SK-N-SH (cell line): ENCODE measurements around the gene TBXAS1. TPM values are rescaled to one million over a fixed set of nuclear protein-coding genes. Genes with fewer than 3 reads are reported as not detected.

Experiments
- CTCF ChIA-PET: fragments of 300-600, 350-600 bp; formaldehyde crosslinking; extraction: SDS; loops from one replicate; lab custom pipeline; 2021; lab: Yijun Ruan, JAX
- POLR2A ChIA-PET: fragments of 350-600 bp; sonication (Branson Sonifier 250); formaldehyde crosslinking; extraction: SDS; loops from one replicate; lab custom pipeline; 2020; ENCODE audit warnings: antibody characterized with exemption, inconsistent platforms; lab: Yijun Ruan, JAX
- DNase-seq: peaks from one replicate; pipeline ENCODE4 v3.0.0; 2012
- H2AFZ ChIP-seq: fragments of 200-600 bp; sonication (generic); 2 replicates; pipeline ENCODE4 v1.8.1; 2016; ENCODE audit warnings: antibody characterized with exemption, mild to moderate bottlenecking, low read depth
- H3F3A ChIP-seq: fragments of 200-600 bp; sonication (generic); replicated peaks from 2 replicates; pipeline ENCODE3; 2016; ENCODE audit warnings: antibody characterized with exemption, mild to moderate bottlenecking; ENCODE audit not compliant: insufficient read depth
- H3K27ac ChIP-seq, 2 experiments: fragments of 200-500 bp in 1 of 2; fragments of 200-600 bp in 1 of 2; sonication (Bioruptor generic) in 1 of 2; sonication (generic), shearing (Covaris generic) in 1 of 2; 2 replicates each; pipeline versions ENCODE4 v1.5.1 to v1.6.1; 2014 to 2016; ENCODE audit warnings: low read depth in 2 of 2, inconsistent platforms in 1 of 2, low read length in 1 of 2, mild to moderate bottlenecking in 1 of 2, mixed read lengths in 1 of 2
- H3K27me3 ChIP-seq: fragments of 200-600 bp; sonication (generic), shearing (Covaris generic); 2 replicates; pipeline ENCODE4 v1.6.1; 2016; ENCODE audit warnings: mixed run types; ENCODE audit not compliant: insufficient read depth
- H3K36me3 ChIP-seq, 2 experiments: fragments of 200-500 bp in 1 of 2; fragments of 200-600 bp in 1 of 2; sonication (Bioruptor generic) in 1 of 2; sonication (generic) in 1 of 2; replicated peaks in 1 of 2; 2 replicates each; pipeline versions ENCODE3 to v1.5.1; 2014 to 2016; ENCODE audit warnings: low read length in 1 of 2, mild to moderate bottlenecking in 1 of 2; ENCODE audit not compliant: insufficient read depth in 2 of 2, control insufficient read depth in 1 of 2
- H3K4me1 ChIP-seq, 2 experiments: fragments of 200-500 bp in 1 of 2; fragments of 200-600 bp in 1 of 2; sonication (Bioruptor generic) in 1 of 2; sonication (generic), shearing (Covaris generic) in 1 of 2; 2 replicates each; pipeline versions ENCODE4 v1.5.1 to v1.6.1; 2014 to 2016; ENCODE audit warnings: low read depth in 1 of 2, low read length in 1 of 2, mixed run types in 1 of 2; ENCODE audit not compliant: insufficient read depth in 2 of 2, control insufficient read depth in 1 of 2
- H3K4me2 ChIP-seq: fragments of 200-600 bp; sonication (generic), shearing (Covaris generic); 2 replicates; pipeline ENCODE4 v1.6.1; 2017; ENCODE audit warnings: mixed run types
- H3K4me3 ChIP-seq, 2 experiments: fragments of 200-500 bp in 1 of 2; fragments of 200-600 bp in 1 of 2; sonication (Bioruptor generic) in 1 of 2; sonication (generic), shearing (Covaris generic) in 1 of 2; 2 replicates each; pipeline versions ENCODE4 v1.5.1 to v1.8.1; 2014 to 2016; ENCODE audit warnings: low read depth in 2 of 2, inconsistent platforms in 1 of 2, low read length in 1 of 2, mild to moderate bottlenecking in 1 of 2, mixed read lengths in 1 of 2, moderate library complexity in 1 of 2
- H3K79me2 ChIP-seq: fragments of 200-600 bp; sonication (generic); 2 replicates; pipeline ENCODE4 v1.8.1; 2017; ENCODE audit warnings: mild to moderate bottlenecking; ENCODE audit not compliant: insufficient read depth
- H3K9ac ChIP-seq: fragments of 200-600 bp; sonication (generic); 2 replicates; pipeline ENCODE4 v1.6.1; 2017; ENCODE audit warnings: mixed run types
- H3K9me2 ChIP-seq: fragments of 200-600 bp; sonication (generic); 2 replicates; pipeline ENCODE4 v1.6.1; 2017; ENCODE audit warnings: mixed run types
- H3K9me3 ChIP-seq: fragments of 200-600 bp; sonication (generic); 2 replicates; pipeline ENCODE4 v1.6.1; 2017; ENCODE audit warnings: mixed run types, mild to moderate bottlenecking, moderate library complexity
- H4K20me1 ChIP-seq: fragments of 200-600 bp; sonication (generic); 2 replicates; pipeline ENCODE4 v1.6.1; 2017; ENCODE audit warnings: mild to moderate bottlenecking, mixed run types; ENCODE audit not compliant: insufficient read depth
- CHD2 ChIP-seq: fragments of 150-350 bp; IDR thresholded peaks from 2 replicates; pipeline ENCODE4 v1.6.1; 2018; ENCODE audit warnings: low read length; ENCODE audit not compliant: partially characterized antibody
- ELF1 ChIP-seq: IDR thresholded peaks from 2 replicates; pipeline ENCODE4 v1.4.0; 2012
- EZH2phosphoT487 ChIP-seq: fragments of 200-600 bp; sonication (generic); IDR thresholded peaks from 2 replicates; pipeline ENCODE4 v1.6.1; 2017; ENCODE audit warnings: low read depth, mixed run types, mild to moderate bottlenecking, antibody characterized with exemption, moderate library complexity, borderline replicate concordance
- GABPA ChIP-seq: IDR thresholded peaks from 2 replicates; pipeline ENCODE4 v1.4.0; 2012; ENCODE audit warnings: low read depth, mild to moderate bottlenecking
- IRF3 ChIP-seq: fragments of 150-350 bp; IDR thresholded peaks from 2 replicates; pipeline ENCODE4 v1.6.1; 2016; ENCODE audit warnings: mild to moderate bottlenecking, low read depth, low read length
- JUND ChIP-seq: IDR thresholded peaks from 2 replicates; pipeline ENCODE4 v1.4.0; 2012
- MXI1 ChIP-seq: IDR thresholded peaks from 2 replicates; pipeline ENCODE4 v1.6.1; 2012; ENCODE audit warnings: mild to moderate bottlenecking, low read depth, low read length, improper control_type of control experiment
- NFIC ChIP-seq: IDR thresholded peaks from 2 replicates; pipeline ENCODE4 v1.4.0; 2012; ENCODE audit warnings: borderline replicate concordance
- NRF1 ChIP-seq: IDR thresholded peaks from 2 replicates; pipeline ENCODE4 v1.6.1; 2012; ENCODE audit warnings: low read depth, mild to moderate bottlenecking, low read length
- PBX3 ChIP-seq: IDR thresholded peaks from 2 replicates; pipeline ENCODE4; 2012
- POLR2AphosphoS5 ChIP-seq: IDR thresholded peaks from 2 replicates; pipeline ENCODE4 v1.6.1; 2012; ENCODE audit warnings: low read depth, low read length
- RAD21 ChIP-seq: IDR thresholded peaks from 2 replicates; pipeline ENCODE4 v1.6.1; 2012; ENCODE audit warnings: mild to moderate bottlenecking, low read length
- TAF1 ChIP-seq: IDR thresholded peaks from 2 replicates; pipeline ENCODE4 v1.6.1; 2012; ENCODE audit warnings: low read depth, mild to moderate bottlenecking, low read length, moderate library complexity, borderline replicate concordance
- TCF12 ChIP-seq: IDR thresholded peaks from 2 replicates; pipeline ENCODE4 v1.4.0; 2012
- TEAD4 ChIP-seq: IDR thresholded peaks from 2 replicates; pipeline ENCODE4 v1.4.0; 2012; ENCODE audit warnings: mild to moderate bottlenecking, borderline replicate concordance; ENCODE audit not compliant: insufficient read depth
- USF1 ChIP-seq: IDR thresholded peaks from 2 replicates; pipeline ENCODE4 v1.4.0; 2012; ENCODE audit warnings: low read depth, borderline replicate concordance
- YY1 ChIP-seq: IDR thresholded peaks from 2 replicates; pipeline ENCODE4 v1.4.0; 2012; ENCODE audit warnings: low read depth, mild to moderate bottlenecking
- WGBS: methylation state at CpG from one replicate; pipeline ENCODE4 v1.1.6; 2017; ENCODE audit warnings: low lambda C conversion rate; 5-methylcytosine and 5-hydroxymethylcytosine counted together
- polyA plus RNA-seq, 3 experiments: library from polyadenylated mRNA; depleted of rRNA; stranded (reverse); fragments of >200 nt; gene quantifications; 2 replicates each; pipeline ENCODE4 v1.2.3, GENCODE V29; 2012

TBXAS1 gene
- polyA plus RNA-seq, 1 of the 3 experiments (the other 2 are of a cell fraction): 4.4 TPM

DNA sequence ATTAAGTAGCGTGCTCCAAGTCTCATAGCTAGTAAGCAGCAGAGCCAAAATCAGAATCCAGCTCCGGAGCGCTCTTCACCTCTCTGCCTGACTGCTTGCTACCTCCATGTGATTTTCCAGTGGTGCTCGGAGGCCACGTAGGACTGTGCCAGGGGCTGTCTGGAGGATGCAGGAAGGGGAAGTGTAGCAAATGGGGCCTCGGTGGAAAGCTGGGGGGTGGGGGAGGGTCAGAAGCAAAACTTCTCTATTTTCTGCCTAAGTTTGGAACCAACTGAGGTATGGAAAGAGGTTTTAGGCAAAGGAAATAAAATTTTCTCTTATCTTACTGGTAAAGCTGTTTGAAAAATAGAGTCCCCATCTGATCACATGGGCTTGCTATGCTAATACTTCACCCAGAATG is 108.7 kb downstream of the TBXAS1 start:
- Histone ChIP-seq H3K79me2 (no peaks in the 10 kb centered on the region), H3K4me1 (no peaks in the 10 kb centered on the region), H3K27ac (no peak overlapping the region), H2AFZ (no peak overlapping the region), H3K4me3 (no peak overlapping the region), H3K27me3 (peaks cover 9% of the 10 kb centered on the region; the same call in 1 of the 2 replicates), H3F3A (no peaks in the 10 kb centered on the region), H3K4me2 (no peak overlapping the region), H3K9ac (no peak overlapping the region), H3K9me3 (no peaks in the 10 kb centered on the region), H3K9me2 (no peaks in the 10 kb centered on the region), H3K36me3 (no peaks in the 10 kb centered on the region), H4K20me1 (no peaks in the 10 kb centered on the region)
- DNase-seq: no peak
- ChIA-PET POLR2A (interaction anchor here (0.6 kb wide), 1 partner anchor 319 kb away, joined by 3 read pairs; no protein-coding TSS in a partner anchor), CTCF (interaction anchor here (1.4 to 1.6 kb wide), 2 partner anchors 11 to 317 kb away, joined by 3 to 4 read pairs; no protein-coding TSS in a partner anchor)
- TF ChIP-seq TAF1 (no peak), ELF1 (no peak), CHD2 (no peak), USF1 (no peak), JUND (no peak), NFIC (no peak), IRF3 (no peak), RAD21 (no peak), PBX3 (no peak), TEAD4 (no peak)
- WGBS: 82% methylated on average over 6 of the region's 6 CpGs

DNA sequence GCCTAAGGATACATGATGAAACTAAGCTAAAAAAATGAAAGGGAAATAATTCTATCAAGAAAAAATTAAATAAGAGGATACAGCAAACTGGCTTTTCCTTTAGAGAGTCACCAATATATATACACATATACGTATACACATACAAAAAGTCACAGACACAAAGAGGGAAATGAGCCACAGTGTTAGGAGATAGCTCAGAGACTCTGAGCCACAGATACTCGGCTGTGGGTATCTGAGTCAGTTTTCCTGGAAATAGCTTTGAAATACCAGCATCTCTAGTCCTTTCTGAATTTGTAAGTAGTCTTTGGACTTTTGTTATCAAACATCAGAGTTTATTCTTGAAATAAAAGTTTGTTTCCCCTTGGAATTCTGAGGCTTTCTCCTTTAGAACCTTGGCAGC is 111.8 kb downstream of the TBXAS1 start:
- H3K9me3 ChIP-seq: no peaks in the 10 kb centered on the region
- no peak overlapping the region for H3K27ac ChIP-seq
- H3K9ac ChIP-seq: no peak overlapping the region
- H3K79me2 ChIP-seq: no peaks in the 10 kb centered on the region
- no peak for DNase-seq
- H3K9me2 ChIP-seq: no peaks in the 10 kb centered on the region
- no peaks in the 10 kb centered on the region for H3F3A ChIP-seq
- no peak overlapping the region for H3K4me3 ChIP-seq
- POLR2A ChIA-PET: no interaction called here
- no peak overlapping the region for H2AFZ ChIP-seq
- TF ChIP-seq MXI1 (no peak), POLR2AphosphoS5 (no peak), YY1 (no peak), EZH2phosphoT487 (no peak), TCF12 (no peak), GABPA (no peak), CHD2 (no peak), USF1 (no peak), NRF1 (no peak)
- TF ChIP-seq, all 33 proteins: peak for 0
- CTCF ChIA-PET: interaction anchor here (0.9 to 1.8 kb wide), 4 partner anchors 10 to 338 kb away, joined by 3 to 4 read pairs (median 3); no protein-coding TSS in a partner anchor
- Histone ChIP-seq H3K27me3 (peaks cover 15% of the 10 kb centered on the region), H4K20me1 (no peaks in the 10 kb centered on the region), H3K4me1 (peaks cover 0 to 8% of the 10 kb centered on the region in 2 experiments; a peak in 1 of 4 replicates), H3K4me2 (no peak overlapping the region), H3K36me3 (no peaks in the 10 kb centered on the region)
- WGBS: 39% methylated on average over 2 of the region's 2 CpGs
